Spleen (tissue), 11 donors: ENCODE data around the gene RSPH1. TPM values are rescaled to one million over a fixed set of nuclear protein-coding genes. Genes with fewer than 3 reads are reported as not detected.

Experiments
- DNase-seq: peaks from one replicate; pipeline ENCODE4 v3.0.0-alpha.2; 2020
- H3K27ac ChIP-seq, 8 donors: fragments of 200-600 bp; sonication (generic) in 7 of 8; 1 replicate in 4 of 8; 2 replicates in 4 of 8; pipeline versions ENCODE4 v1.5.0 to v1.8.0; 2016 to 2021; ENCODE audit warnings: inconsistent platforms in 4 of 8, mild to moderate bottlenecking in 4 of 8, moderate library complexity in 1 of 8
- H3K27me3 ChIP-seq, 7 donors: fragments of 200-600 bp; sonication (generic) in 6 of 7; replicated peaks in 1 of 7; 1 replicate in 4 of 7; 2 replicates in 3 of 7; pipeline versions ENCODE4 v1.5.0 to v1.8.0; 2016 to 2021; ENCODE audit warnings: inconsistent platforms in 3 of 7, mild to moderate bottlenecking in 1 of 7
- H3K36me3 ChIP-seq, 6 donors: fragments of 200-600 bp; sonication (generic) in 5 of 6; 1 replicate in 4 of 6; 2 replicates in 2 of 6; pipeline versions ENCODE4 v1.5.0 to v1.8.0; 2016 to 2021; ENCODE audit warnings: inconsistent platforms in 2 of 6
- H3K4me1 ChIP-seq, 6 donors: fragments of 200-600 bp; sonication (generic) in 5 of 6; 1 replicate in 3 of 6; 2 replicates in 3 of 6; pipeline versions ENCODE4 v1.5.0 to v1.8.0; 2016 to 2021; ENCODE audit warnings: inconsistent platforms in 3 of 6
- H3K4me3 ChIP-seq, 8 donors: fragments of 200-600 bp; sonication (generic) in 7 of 8; 1 replicate in 4 of 8; 2 replicates in 4 of 8; pipeline versions ENCODE4 v1.5.0 to v1.8.0; 2016 to 2021; ENCODE audit warnings: inconsistent platforms in 4 of 8, mild to moderate bottlenecking in 4 of 8, moderate library complexity in 2 of 8
- H3K9me3 ChIP-seq, 8 donors: fragments of 200-600 bp; sonication (generic) in 7 of 8; 1 replicate in 4 of 8; 2 replicates in 4 of 8; pipeline versions ENCODE4 v1.5.0 to v1.8.0; 2016 to 2021; ENCODE audit warnings: inconsistent platforms in 4 of 8
- POLR2A ChIP-seq, 3 donors: fragments of 450-650 bp; IDR thresholded peaks; one replicate each; pipeline ENCODE4 v1.5.1; 2017; ENCODE audit warnings: antibody characterized with exemption in 3 of 3, mild to moderate bottlenecking in 1 of 3
- POLR2AphosphoS5 ChIP-seq, 3 donors: sonication (generic); formaldehyde crosslinking; IDR thresholded peaks; one replicate each; pipeline ENCODE4 v1.5.1; 2017; ENCODE audit warnings: antibody characterized with exemption in 3 of 3
- WGBS, 5 donors: extraction: QIAGEN DNeasy Blood & Tissue Kit in 3 of 5; methylation state at CpG; one replicate each; pipeline versions ENCODE4 v1.1.5 to v1.1.7; 2013 to 2018; 5-methylcytosine and 5-hydroxymethylcytosine counted together
- intact Hi-C: fragments of 100-400 bp; cut with DNase I; formaldehyde crosslinking; loops from one replicate; pipeline ENCODE4 v1.15.0; 2023; ENCODE audit warnings: low total_unique reads
- polyA plus RNA-seq, 3 donors: library from polyadenylated mRNA; stranded (reverse); fragments of 200-250 nt; gene quantifications; one replicate each; pipeline ENCODE4 v1.2.1, GENCODE V29; 2013
- total RNA-seq, 7 donors: library from RNA; depleted of rRNA in 3 of 7; stranded (reverse); fragments of >200 nt in 3 of 7; fragmentation: NEBNext Ultra II Directional in 4 of 7; extraction: Animal tissue kit (Norgen Biotek cat#: 25700) in 4 of 7; gene quantifications; one replicate each; pipeline versions ENCODE4 v1.1.0 to v1.2.1, GENCODE V29; 2016 to 2021
- TF ChIP-seq, protein P1 (sequence below), 11 experiments: fragments of 200-600 bp in 7 of 11; fragments of 450-650 bp in 4 of 11; sonication (generic) in 4 of 11; IDR thresholded peaks in 8 of 11; conservative IDR thresholded peaks in 3 of 11; 1 replicate in 7 of 11; 2 replicates in 4 of 11; pipeline versions ENCODE4 v1.4.0 to v1.8.0; 2016 to 2021; ENCODE audit warnings: antibody characterized with exemption in 11 of 11, inconsistent platforms in 4 of 11, mild to moderate bottlenecking in 1 of 11
- donor health status: healthy with polysubstance abuse.
- donor health status: DM: no; HTN: no; CAD: no; lungs with moderate emphysema.
- donor health status: DM: no; HTN: no; CAD: no.
- donor health status: Bipolar disorder and iron deficiency.
- donor health status: healthy.
- donor health status: DM: no; HTN: no; CAD: no.
- donor health status: DM: yes; HTN: yes; CAD: no.

The RSPH1 gene
- total and polyA plus RNA-seq, 10 donors, result 0.10 to 0.35 (median 0.26) TPM; not detected in 5

DNA sequence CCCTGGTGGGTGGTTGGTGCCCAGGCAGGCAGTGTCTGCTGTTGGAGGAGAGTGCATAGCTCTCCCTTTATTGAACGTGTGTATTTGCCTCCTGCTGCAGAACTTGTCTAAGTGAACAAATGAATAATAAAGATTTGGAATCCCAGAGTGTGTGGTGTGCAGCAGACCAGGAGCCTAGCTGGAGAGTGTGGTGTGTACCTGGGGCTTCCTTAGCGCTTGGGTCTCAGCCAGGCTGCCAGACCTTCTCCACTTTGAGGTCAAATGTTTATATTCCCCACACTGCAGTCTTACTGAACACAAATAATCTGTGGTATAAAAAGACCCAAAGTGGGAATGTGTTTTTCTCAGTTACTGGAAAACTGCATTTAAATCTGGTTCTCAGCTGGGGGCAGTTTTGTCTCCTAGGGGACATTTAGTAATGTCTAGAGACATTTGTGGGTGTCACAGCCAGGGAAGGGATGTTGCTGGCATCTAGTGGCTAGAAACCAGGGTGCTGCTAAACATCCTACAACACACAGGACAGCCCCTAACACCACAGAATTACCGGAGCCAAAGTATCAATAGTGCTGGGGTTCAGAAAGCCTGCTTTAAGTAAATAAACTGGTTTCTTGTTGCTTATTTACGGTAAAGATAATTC, 41.2 kb upstream of the RSPH1 start:
- no peaks in the 10 kb centered on the region for H3K9me3 ChIP-seq
- peaks cover 0 to 77% (median 15%) of the 10 kb centered on the region in 6 donors for H3K36me3 ChIP-seq
- H3K27ac ChIP-seq, result peak overlapping the region in 1 of 8 donors; percentile 88
- no peaks in the 10 kb centered on the region for H3K27me3 ChIP-seq
- DNase-seq, result no peak
- no peak overlapping the region for H3K4me3 ChIP-seq
- TF ChIP-seq POLR2AphosphoS5 (IDR thresholded peaks at IDR 0.05), result no peak
- TF ChIP-seq, protein P1, sequence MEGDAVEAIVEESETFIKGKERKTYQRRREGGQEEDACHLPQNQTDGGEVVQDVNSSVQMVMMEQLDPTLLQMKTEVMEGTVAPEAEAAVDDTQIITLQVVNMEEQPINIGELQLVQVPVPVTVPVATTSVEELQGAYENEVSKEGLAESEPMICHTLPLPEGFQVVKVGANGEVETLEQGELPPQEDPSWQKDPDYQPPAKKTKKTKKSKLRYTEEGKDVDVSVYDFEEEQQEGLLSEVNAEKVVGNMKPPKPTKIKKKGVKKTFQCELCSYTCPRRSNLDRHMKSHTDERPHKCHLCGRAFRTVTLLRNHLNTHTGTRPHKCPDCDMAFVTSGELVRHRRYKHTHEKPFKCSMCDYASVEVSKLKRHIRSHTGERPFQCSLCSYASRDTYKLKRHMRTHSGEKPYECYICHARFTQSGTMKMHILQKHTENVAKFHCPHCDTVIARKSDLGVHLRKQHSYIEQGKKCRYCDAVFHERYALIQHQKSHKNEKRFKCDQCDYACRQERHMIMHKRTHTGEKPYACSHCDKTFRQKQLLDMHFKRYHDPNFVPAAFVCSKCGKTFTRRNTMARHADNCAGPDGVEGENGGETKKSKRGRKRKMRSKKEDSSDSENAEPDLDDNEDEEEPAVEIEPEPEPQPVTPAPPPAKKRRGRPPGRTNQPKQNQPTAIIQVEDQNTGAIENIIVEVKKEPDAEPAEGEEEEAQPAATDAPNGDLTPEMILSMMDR (IDR thresholded peaks at IDR 0.05 in 8 of 11, conservative IDR thresholded peaks at IDR 0.05 in 3 of 11), result peak in 8 of 11 experiments; percentile 7 to 49 (median 36)
- 82 to 89% (median 85%) methylated on average over 4 of the region's 4 CpGs for WGBS, 5 donors
- intact Hi-C loops, result no loop called here
- H3K4me1 ChIP-seq, result peaks cover 25 to 56% (median 50%) of the 10 kb centered on the region in 6 donors

DNA sequence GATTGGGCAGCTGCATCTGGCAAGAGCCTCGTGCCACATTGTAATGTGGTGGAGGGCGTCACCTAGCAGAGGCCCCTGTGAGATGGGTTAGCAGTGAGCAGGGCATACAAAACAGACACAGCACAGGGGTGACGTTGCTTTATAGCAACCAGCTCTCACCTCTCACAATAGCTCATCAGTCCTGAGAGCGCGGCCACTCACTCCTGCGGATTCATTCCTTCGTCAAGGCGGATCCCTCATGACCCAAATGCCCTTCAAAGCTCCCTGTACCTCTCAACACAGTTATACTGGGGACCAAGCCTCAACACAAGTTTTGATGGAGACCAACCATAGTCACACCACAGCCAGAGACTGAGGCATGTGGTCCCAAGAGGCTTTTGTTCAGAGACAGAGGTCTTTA, 40.6 kb upstream of the RSPH1 start:
- H3K4me3 ChIP-seq, result no peak overlapping the region
- no peak for DNase-seq
- WGBS, 5 donors, result 88 to 97% (median 91%) methylated on average over 6 to 8 of the region's 8 CpGs
- TF ChIP-seq, protein P1 (IDR thresholded peaks at IDR 0.05 in 8 of 11, conservative IDR thresholded peaks at IDR 0.05 in 3 of 11), result no peak
- TF ChIP-seq POLR2A (IDR thresholded peaks at IDR 0.05), result no peak
- TF ChIP-seq POLR2AphosphoS5 (IDR thresholded peaks at IDR 0.05), result no peak
- peak overlapping the region in 4 of 8 donors; percentile 74 to 88 (median 75) for H3K27ac ChIP-seq
- peaks cover 25 to 62% (median 53%) of the 10 kb centered on the region in 6 donors for H3K4me1 ChIP-seq
- no peaks in the 10 kb centered on the region for H3K27me3 ChIP-seq
- intact Hi-C loops, result no loop called here
- H3K9me3 ChIP-seq, result no peaks in the 10 kb centered on the region
- peaks cover 0 to 71% (median 9%) of the 10 kb centered on the region in 6 donors for H3K36me3 ChIP-seq

- peak overlapping the region; percentile 4 to 88 (median 69) for H3K27ac ChIP-seq
These were observed 39.7 kb upstream of the RSPH1 start for GRCh38 chr21:42535602-42536171.

GRCh38 chr21:42534421-42535378, 38.7 kb upstream of the RSPH1 start:
- Histone ChIP-seq H3K27me3 (no peaks in the 10 kb centered on the region), H3K4me3 (peak overlapping the region in 3 of 8 donors; percentile 14 to 56 (median 25)), H3K9me3 (no peaks in the 10 kb centered on the region), H3K4me1 (peaks cover 25 to 74% (median 53%) of the 10 kb centered on the region in 6 donors), H3K36me3 (peaks cover 0 to 66% (median under 1%) of the 10 kb centered on the region in 6 donors), H3K27ac (peak overlapping the region; percentile 4 to 88 (median 69))
- TF ChIP-seq POLR2AphosphoS5 (IDR thresholded peaks at IDR 0.05), result peak; percentile 61 to 74 (median 69)
- TF ChIP-seq, protein P1 (IDR thresholded peaks at IDR 0.05 in 8 of 11, conservative IDR thresholded peaks at IDR 0.05 in 3 of 11), result no peak
- intact Hi-C loops, result no loop called here
- WGBS, 5 donors, result 41 to 61% (median 45%) methylated on average over 24 to 28 of the region's 28 CpGs
- DNase-seq, result no peak

More at GRCh38 chr21:42535602-42536171, 39.7 kb upstream of the RSPH1 start:
- H3K4me1 ChIP-seq, result peaks cover 25 to 67% (median 53%) of the 10 kb centered on the region in 6 donors
- intact Hi-C loops, result no loop called here
- peaks cover 0 to 70% (median 5%) of the 10 kb centered on the region in 6 donors for H3K36me3 ChIP-seq
- H3K9me3 ChIP-seq, result no peaks in the 10 kb centered on the region
- H3K4me3 ChIP-seq, result peak overlapping the region in 1 of 8 donors; percentile 56
- no peak for TF ChIP-seq POLR2A (IDR thresholded peaks at IDR 0.05)
- TF ChIP-seq POLR2AphosphoS5 (IDR thresholded peaks at IDR 0.05), result peak; percentile 70 to 82 (median 81)
- WGBS, 5 donors, result 51 to 67% (median 58%) methylated on average over 11 to 17 of the region's 17 CpGs
- peak; percentile 90 for DNase-seq
- no peaks in the 10 kb centered on the region for H3K27me3 ChIP-seq
